ENCODE data around the gene LRRK1. TPM values are rescaled to one million over a fixed set of nuclear protein-coding genes. Genes with fewer than 3 reads are reported as not detected.
A peak's percentile ranks its signal among the peaks of the same experiment; 100 is the strongest.

Gene LRRK1
- total and polyA plus RNA-seq, 2 experiments from 2014 or later, result 2.6 to 4.5 TPM

- TF ChIP-seq, protein P1, sequence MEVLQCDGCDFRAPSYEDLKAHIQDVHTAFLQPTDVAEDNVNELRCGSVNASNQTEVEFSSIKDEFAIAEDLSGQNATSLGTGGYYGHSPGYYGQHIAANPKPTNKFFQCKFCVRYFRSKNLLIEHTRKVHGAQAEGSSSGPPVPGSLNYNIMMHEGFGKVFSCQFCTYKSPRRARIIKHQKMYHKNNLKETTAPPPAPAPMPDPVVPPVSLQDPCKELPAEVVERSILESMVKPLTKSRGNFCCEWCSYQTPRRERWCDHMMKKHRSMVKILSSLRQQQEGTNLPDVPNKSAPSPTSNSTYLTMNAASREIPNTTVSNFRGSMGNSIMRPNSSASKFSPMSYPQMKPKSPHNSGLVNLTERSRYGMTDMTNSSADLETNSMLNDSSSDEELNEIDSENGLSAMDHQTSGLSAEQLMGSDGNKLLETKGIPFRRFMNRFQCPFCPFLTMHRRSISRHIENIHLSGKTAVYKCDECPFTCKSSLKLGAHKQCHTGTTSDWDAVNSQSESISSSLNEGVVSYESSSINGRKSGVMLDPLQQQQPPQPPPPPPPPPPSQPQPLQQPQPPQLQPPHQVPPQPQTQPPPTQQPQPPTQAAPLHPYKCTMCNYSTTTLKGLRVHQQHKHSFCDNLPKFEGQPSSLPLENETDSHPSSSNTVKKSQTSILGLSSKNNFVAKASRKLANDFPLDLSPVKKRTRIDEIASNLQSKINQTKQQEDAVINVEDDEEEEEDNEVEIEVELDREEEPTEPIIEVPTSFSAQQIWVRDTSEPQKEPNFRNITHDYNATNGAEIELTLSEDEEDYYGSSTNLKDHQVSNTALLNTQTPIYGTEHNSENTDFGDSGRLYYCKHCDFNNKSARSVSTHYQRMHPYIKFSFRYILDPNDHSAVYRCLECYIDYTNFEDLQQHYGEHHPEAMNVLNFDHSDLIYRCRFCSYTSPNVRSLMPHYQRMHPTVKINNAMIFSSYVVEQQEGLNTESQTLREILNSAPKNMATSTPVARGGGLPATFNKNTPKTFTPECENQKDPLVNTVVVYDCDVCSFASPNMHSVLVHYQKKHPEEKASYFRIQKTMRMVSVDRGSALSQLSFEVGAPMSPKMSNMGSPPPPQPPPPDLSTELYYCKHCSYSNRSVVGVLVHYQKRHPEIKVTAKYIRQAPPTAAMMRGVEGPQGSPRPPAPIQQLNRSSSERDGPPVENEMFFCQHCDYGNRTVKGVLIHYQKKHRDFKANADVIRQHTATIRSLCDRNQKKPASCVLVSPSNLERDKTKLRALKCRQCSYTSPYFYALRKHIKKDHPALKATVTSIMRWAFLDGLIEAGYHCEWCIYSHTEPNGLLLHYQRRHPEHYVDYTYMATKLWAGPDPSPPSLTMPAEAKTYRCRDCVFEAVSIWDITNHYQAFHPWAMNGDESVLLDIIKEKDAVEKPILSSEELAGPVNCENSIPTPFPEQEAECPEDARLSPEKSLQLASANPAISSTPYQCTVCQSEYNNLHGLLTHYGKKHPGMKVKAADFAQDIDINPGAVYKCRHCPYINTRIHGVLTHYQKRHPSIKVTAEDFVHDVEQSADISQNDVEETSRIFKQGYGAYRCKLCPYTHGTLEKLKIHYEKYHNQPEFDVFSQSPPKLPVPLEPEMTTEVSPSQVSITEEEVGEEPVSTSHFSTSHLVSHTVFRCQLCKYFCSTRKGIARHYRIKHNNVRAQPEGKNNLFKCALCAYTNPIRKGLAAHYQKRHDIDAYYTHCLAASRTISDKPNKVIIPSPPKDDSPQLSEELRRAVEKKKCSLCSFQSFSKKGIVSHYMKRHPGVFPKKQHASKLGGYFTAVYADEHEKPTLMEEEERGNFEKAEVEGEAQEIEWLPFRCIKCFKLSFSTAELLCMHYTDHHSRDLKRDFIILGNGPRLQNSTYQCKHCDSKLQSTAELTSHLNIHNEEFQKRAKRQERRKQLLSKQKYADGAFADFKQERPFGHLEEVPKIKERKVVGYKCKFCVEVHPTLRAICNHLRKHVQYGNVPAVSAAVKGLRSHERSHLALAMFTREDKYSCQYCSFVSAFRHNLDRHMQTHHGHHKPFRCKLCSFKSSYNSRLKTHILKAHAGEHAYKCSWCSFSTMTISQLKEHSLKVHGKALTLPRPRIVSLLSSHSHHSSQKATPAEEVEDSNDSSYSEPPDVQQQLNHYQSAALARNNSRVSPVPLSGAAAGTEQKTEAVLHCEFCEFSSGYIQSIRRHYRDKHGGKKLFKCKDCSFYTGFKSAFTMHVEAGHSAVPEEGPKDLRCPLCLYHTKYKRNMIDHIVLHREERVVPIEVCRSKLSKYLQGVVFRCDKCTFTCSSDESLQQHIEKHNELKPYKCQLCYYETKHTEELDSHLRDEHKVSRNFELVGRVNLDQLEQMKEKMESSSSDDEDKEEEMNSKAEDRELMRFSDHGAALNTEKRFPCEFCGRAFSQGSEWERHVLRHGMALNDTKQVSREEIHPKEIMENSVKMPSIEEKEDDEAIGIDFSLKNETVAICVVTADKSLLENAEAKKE (CRISPR knock-in tag; IDR thresholded peaks at IDR 0.05), result no peak
- no peak for TF ChIP-seq STAT1 (IDR thresholded peaks at IDR 0.05; ENCODE audit: unreplicated experiment)
- TF ChIP-seq JUNB (IDR thresholded peaks at IDR 0.05; ENCODE audit: unreplicated experiment), result no peak
These were observed 9.6 kb downstream of the LRRK1 start (continued) for GRCh38 chr15:100928632-100929280.

GRCh38 chr15:100929641-100930042, 10.5 kb downstream of the LRRK1 start:
- Histone ChIP-seq H3F3A (replicated peaks; ENCODE audit: low read depth) (no peaks in the 10 kb centered on the region), H3K79me2 (replicated peaks; ENCODE audit: insufficient read depth) (no peaks in the 10 kb centered on the region), H3K27ac (ENCODE audit: low read depth) (no peak overlapping the region), H3K4me2 (no peak overlapping the region), H3K27me3 (ENCODE audit: insufficient read depth) (no peaks in the 10 kb centered on the region), H3K4me3 (no peak overlapping the region), H3K9me2 (ENCODE audit: insufficient read depth) (no peaks in the 10 kb centered on the region; the same call in 1 of the 2 replicates), H3K36me3 (ENCODE audit: insufficient read depth) (no peaks in the 10 kb centered on the region), H4K20me1 (replicated peaks; ENCODE audit: insufficient read depth) (no peaks in the 10 kb centered on the region), H3K4me1 (ENCODE audit: insufficient read depth) (peaks cover 14% of the 10 kb centered on the region), H2AFZ (peak overlapping the region; percentile 32; the same call in 1 of the 2 replicates)
- Mint-ChIP-seq H3K27me3 (ENCODE audit: insufficient read depth, low read depth, poor library complexity) (peaks cover 4% of the 10 kb centered on the region), H3K4me1 (peaks cover 24% of the 10 kb centered on the region), H3K9me3 (no peaks in the 10 kb centered on the region), H3K4me3 (no peak overlapping the region), H3K36me3 (ENCODE audit: low read depth) (no peaks in the 10 kb centered on the region), H3K27ac (no peak overlapping the region)
- ATAC-seq, result no peak; the same call in 1 of the 3 replicates
- no peak for DNase-seq (ENCODE audit: low spot score)
- TF ChIP-seq EZH2 (IDR thresholded peaks at IDR 0.05; ENCODE audit: low read depth, unreplicated experiment) (no peak), ETS1 (IDR thresholded peaks at IDR 0.05) (no peak), ZNF331 (CRISPR knock-in tag; IDR thresholded peaks at IDR 0.05; ENCODE audit: low read depth) (no peak), NANOG (IDR thresholded peaks at IDR 0.05; ENCODE audit: borderline replicate concordance) (no peak), CREB1 (CRISPR knock-in tag; IDR thresholded peaks at IDR 0.05; ENCODE audit: low read depth) (no peak), REST (IDR thresholded peaks at IDR 0.05; ENCODE audit: unreplicated experiment) (no peak), POLR2AphosphoS5 (IDR thresholded peaks at IDR 0.05; ENCODE audit: low read depth) (no peak), JUNB (IDR thresholded peaks at IDR 0.05; ENCODE audit: unreplicated experiment) (no peak)

Data from GM23338 (cell line).